Prostate gland (tissue), 2 donors: ENCODE data around the gene FAM120AOS.

ENCODE experiments used
- CTCF ChIP-seq, 4 experiments: fragments of 200-600 bp in 2 of 4; fragments of 450-650 bp in 2 of 4; sonication (generic) in 2 of 4; IDR thresholded peaks; 1 replicate in 3 of 4; 2 replicates in 1 of 4; pipeline ENCODE4 v1.5.1; 2016 to 2019; ENCODE audit warnings: antibody characterized with exemption in 4 of 4, mild to moderate bottlenecking in 2 of 4, moderate library complexity in 2 of 4
- POLR2A ChIP-seq: fragments of 450-650 bp; IDR thresholded peaks from one replicate; pipeline ENCODE4 v1.6.1; 2016; ENCODE audit warnings: antibody characterized with exemption, mild to moderate bottlenecking
- POLR2AphosphoS5 ChIP-seq: sonication (generic); formaldehyde crosslinking; IDR thresholded peaks from one replicate; pipeline ENCODE4 v1.6.1; 2017; ENCODE audit warnings: antibody characterized with exemption

- no peak for TF ChIP-seq POLR2A
- no peak for TF ChIP-seq CTCF (IDR thresholded peaks at IDR 0.05)
- no peak for TF ChIP-seq POLR2AphosphoS5
These were observed 38.9 kb upstream of the FAM120AOS start for GRCh38 chr9:93492327-93492726.
